Endothelial cell of umbilical vein (primary cell): ENCODE measurements around the gene SLC39A9. TPM values are rescaled to one million over a fixed set of nuclear protein-coding genes. Genes with fewer than 3 reads are reported as not detected.

Source experiments
- BruUV-seq: library from RNA; stranded (reverse); fragments of 400-500 nt; replicated peaks from 2 replicates; lab custom pipeline; 2021; lab: Mats Ljungman, UMichigan
- CTCF ChIA-PET: fragments of 300-600, 350-600 bp; sonication (Branson Sonifier 250); formaldehyde crosslinking; loops from one replicate; lab custom pipeline; 2021; ENCODE audit warnings: antibody characterized with exemption, inconsistent platforms; lab: Charles Lee
- POLR2A ChIA-PET: fragments of 300-600, 350-600 bp; sonication (Branson Sonifier 250); formaldehyde crosslinking; loops from one replicate; lab custom pipeline; 2021; ENCODE audit warnings: antibody characterized with exemption, inconsistent platforms; lab: Charles Lee
- DNase-seq: peaks from one replicate; pipeline ENCODE4 v3.0.0-alpha.2; 2011; ENCODE audit warnings: low read depth, low spot score
- FAIRE-seq: peaks from 2 replicates; lab custom pipeline; 2011; peaks lifted over from hg19 to GRCh38; lab: Jason Lieb, UNC
- H2AFZ ChIP-seq: 2 replicates; pipeline ENCODE4 v1.6.0; 2012; ENCODE audit warnings: low read depth, low read length, control low read depth, inconsistent platforms
- H3K27ac ChIP-seq: 2 replicates; pipeline ENCODE4 v1.5.1; 2011; ENCODE audit warnings: low read depth, mild to moderate bottlenecking, control low read depth, low read length, moderate library complexity; ENCODE audit not compliant: insufficient read depth
- H3K27me3 ChIP-seq, 2 experiments: 2 replicates each; pipeline versions ENCODE4 v1.6.0 to v1.6.1; 2011; ENCODE audit warnings: low read length in 2 of 2, mixed read lengths in 1 of 2; ENCODE audit not compliant: control insufficient read depth in 2 of 2, insufficient read depth in 2 of 2
- H3K36me3 ChIP-seq, 2 experiments: 2 replicates in 1 of 2; 3 replicates in 1 of 2; pipeline ENCODE4 v1.5.1; 2011; ENCODE audit warnings: low read length in 2 of 2, mild to moderate bottlenecking in 1 of 2, moderate library complexity in 1 of 2; ENCODE audit not compliant: control insufficient read depth in 2 of 2, insufficient read depth in 2 of 2; ENCODE audit errors: extremely low read depth in 1 of 2
- H3K4me1 ChIP-seq: 3 replicates; pipeline ENCODE4 v1.5.1; 2011; ENCODE audit warnings: mild to moderate bottlenecking, low read length; ENCODE audit not compliant: control insufficient read depth, insufficient read depth; ENCODE audit errors: extremely low read depth
- H3K4me2 ChIP-seq: 2 replicates; pipeline ENCODE4 v1.6.1; 2011; ENCODE audit warnings: low read length, control low read depth, mixed read lengths; ENCODE audit not compliant: insufficient read depth
- H3K4me3 ChIP-seq, 3 experiments: fragments of 200-600 bp in 1 of 3; sonication (generic), shearing (Covaris generic) in 1 of 3; replicated peaks in 1 of 3; 2 replicates each; pipeline ENCODE4 v1.5.1; 2011 to 2016; ENCODE audit warnings: control low read depth in 3 of 3, low read length in 3 of 3, mild to moderate bottlenecking in 2 of 3, inconsistent platforms in 1 of 3, low read depth in 1 of 3, moderate library complexity in 1 of 3; ENCODE audit not compliant: insufficient read depth in 1 of 3
- H3K79me2 ChIP-seq: 2 replicates; pipeline ENCODE4 v1.6.0; 2012; ENCODE audit warnings: low read length, inconsistent platforms; ENCODE audit not compliant: control insufficient read depth, insufficient read depth
- H3K9ac ChIP-seq: replicated peaks from 2 replicates; pipeline ENCODE3; 2011; ENCODE audit warnings: low read length, control low read depth; ENCODE audit not compliant: insufficient read depth; ENCODE audit errors: extremely low read depth
- H3K9me1 ChIP-seq: replicated peaks from 3 replicates; pipeline ENCODE4 v1.6.0; 2011; ENCODE audit warnings: mild to moderate bottlenecking, low read length; ENCODE audit not compliant: control insufficient read depth, insufficient read depth; ENCODE audit errors: extremely low read depth
- H3K9me3 ChIP-seq: replicated peaks from 2 replicates; pipeline ENCODE4 v1.5.1; 2012; ENCODE audit warnings: low read length, inconsistent platforms; ENCODE audit not compliant: control insufficient read depth, insufficient read depth
- H4K20me1 ChIP-seq: replicated peaks from 2 replicates; pipeline ENCODE3; 2011; ENCODE audit warnings: mild to moderate bottlenecking, low read length; ENCODE audit not compliant: control insufficient read depth, insufficient read depth; ENCODE audit errors: extremely low read depth
- CTCF ChIP-seq, 2 donors: IDR thresholded peaks; 1 replicate in 1 of 2; 2 replicates in 1 of 2; pipeline ENCODE4 v1.5.1; 2011; ENCODE audit warnings: low read length in 2 of 2, mild to moderate bottlenecking in 2 of 2, moderate library complexity in 2 of 2, control low read depth in 1 of 2, inconsistent platforms in 1 of 2, low read depth in 1 of 2; ENCODE audit not compliant: insufficient read depth in 1 of 2; ENCODE audit errors: extremely low read depth in 1 of 2
- EZH2 ChIP-seq: IDR thresholded peaks from 2 replicates; pipeline ENCODE4 v1.6.1; 2012; ENCODE audit warnings: borderline replicate concordance, low read depth, mild to moderate bottlenecking, moderate library complexity, low read length, inconsistent platforms; ENCODE audit not compliant: severe bottlenecking
- FOS ChIP-seq: IDR thresholded peaks from 2 replicates; pipeline ENCODE4 v1.6.1; 2011; ENCODE audit warnings: mild to moderate bottlenecking, low read length, moderate library complexity, borderline replicate concordance; ENCODE audit not compliant: insufficient read depth
- GATA2 ChIP-seq: IDR thresholded peaks from 2 replicates; pipeline ENCODE4 v1.7.0; 2011; ENCODE audit warnings: low read depth, mild to moderate bottlenecking, moderate library complexity, mixed read lengths, low read length; ENCODE audit not compliant: insufficient read length, insufficient read depth
- JUN ChIP-seq: IDR thresholded peaks from 2 replicates; pipeline ENCODE4 v1.6.1; 2011; ENCODE audit warnings: borderline replicate concordance, low read depth; ENCODE audit not compliant: insufficient read length, insufficient read depth
- MAX ChIP-seq: IDR thresholded peaks from 2 replicates; pipeline ENCODE4 v1.6.1; 2011; ENCODE audit not compliant: insufficient read depth, insufficient read length
- MYC ChIP-seq: IDR thresholded peaks from one replicate; pipeline ENCODE4 v1.6.1; 2011; ENCODE audit warnings: mild to moderate bottlenecking, low read depth, low read length
- POLR2A ChIP-seq: IDR thresholded peaks from 2 replicates; pipeline ENCODE4 v1.6.1; 2012; ENCODE audit warnings: low read depth, mild to moderate bottlenecking, control low read depth, low read length
- POLR2AphosphoS5 ChIP-seq: IDR thresholded peaks from 2 replicates; pipeline ENCODE4 v1.6.1; 2012; ENCODE audit warnings: low read depth, mild to moderate bottlenecking, control low read depth, low read length, moderate library complexity; ENCODE audit not compliant: insufficient read depth
- dilution Hi-C: fragments of 300-500 bp; cut with MboI; formaldehyde crosslinking; loops from one replicate; pipeline ENCODE4 v1.15.0; 2019; ENCODE audit warnings: low sequenced_read_pairs; ENCODE audit not compliant: extremely low pct_ligation_motif_present
- intact Hi-C: fragments of 100-400 bp; cut with micrococcal nuclease; formaldehyde crosslinking; loops from one replicate; pipeline ENCODE4 v1.10.0; 2022
- polyA plus RNA-seq, 4 experiments: library from polyadenylated mRNA; depleted of rRNA in 3 of 4; stranded (reverse) in 3 of 4; unstranded in 1 of 4; fragments of >200 nt; gene quantifications; 2 replicates each; pipeline versions ENCODE4 v1.2.1 to v1.2.3, GENCODE V29; 2011 to 2012; ENCODE audit warnings: missing spikeins in 1 of 4
- total RNA-seq: library from RNA; stranded (reverse); gene quantifications from 2 replicates; pipeline ENCODE4 v1.2.3, GENCODE V29; 2021

The SLC39A9 gene
- total and polyA plus RNA-seq, 2 donors (not counting 3 experiments of a cell fraction or from before 2014, with no cell fraction given), result 39.8 to 55.2 TPM

- Histone ChIP-seq H3K4me3 (no peak overlapping the region), H3K9me3 (no peaks in the 10 kb centered on the region), H4K20me1 (no peaks in the 10 kb centered on the region), H3K79me2 (no peaks in the 10 kb centered on the region), H3K27me3 (peaks cover 0 to 9% of the 10 kb centered on the region in 2 experiments), H3K4me1 (no peaks in the 10 kb centered on the region), H3K9ac (no peak overlapping the region), H3K4me2 (no peak overlapping the region), H3K27ac (no peak overlapping the region), H2AFZ (no peak overlapping the region), H3K36me3 (no peaks in the 10 kb centered on the region), H3K9me1 (no peaks in the 10 kb centered on the region)
- ChIA-PET POLR2A (no interaction called here), CTCF (interaction anchor here (0.8 to 2.1 kb wide), 5 partner anchors 9 to 250 kb away, joined by 3 to 10 read pairs (median 3); no protein-coding TSS in a partner anchor)
- dilution Hi-C loops, result no loop called here
- FAIRE-seq, result no peak
- intact Hi-C loops, result no loop called here
- no peak for DNase-seq
- TF ChIP-seq POLR2AphosphoS5 (no peak), MAX (no peak), EZH2 (no peak), MYC (no peak), GATA2 (no peak), POLR2A (no peak), JUN (no peak)
- BruUV-seq, result no TSS peak
Observed at GRCh38 chr14:69493038-69493437, 94.5 kb downstream of the SLC39A9 start.

GRCh38 chr14:69493791-69494190 lies 95.3 kb downstream of the SLC39A9 start:
- CTCF ChIA-PET, result interaction anchor here (0.8 to 2.1 kb wide), 5 partner anchors 9 to 364 kb away, joined by 3 to 10 read pairs (median 3); no protein-coding TSS in a partner anchor
- H3K9me3 ChIP-seq, result no peaks in the 10 kb centered on the region

More at GRCh38 chr14:69493791-69494190, 95.3 kb downstream of the SLC39A9 start:
- H3K4me2 ChIP-seq, result no peak overlapping the region
- H3K9ac ChIP-seq, result no peak overlapping the region
- no peaks in the 10 kb centered on the region for H3K79me2 ChIP-seq
- POLR2A ChIA-PET, result no interaction called here
- H2AFZ ChIP-seq, result no peak overlapping the region
- H3K36me3 ChIP-seq, result no peaks in the 10 kb centered on the region
- H3K4me3 ChIP-seq, result no peak overlapping the region
- no peaks in the 10 kb centered on the region for H3K9me1 ChIP-seq
- no peaks in the 10 kb centered on the region for H3K4me1 ChIP-seq
- no peaks in the 10 kb centered on the region for H4K20me1 ChIP-seq
- no peak overlapping the region for H3K27ac ChIP-seq
- no peak for TF ChIP-seq FOS
- TF ChIP-seq GATA2, result no peak
- no peak for TF ChIP-seq CTCF (IDR thresholded peaks at IDR 0.05; ENCODE audit: extremely low read depth in 1 of 2, insufficient read depth in 1 of 2, low read depth in 1 of 2, low read length in 2 of 2)
- no peak for TF ChIP-seq MAX
- TF ChIP-seq JUN, result no peak
- TF ChIP-seq EZH2, result no peak
- no peak for TF ChIP-seq POLR2A
- no peak for TF ChIP-seq POLR2AphosphoS5
- no peak for TF ChIP-seq MYC
- BruUV-seq, result no TSS peak
- intact Hi-C loops (no loop called here), dilution Hi-C loops (no loop called here)
- DNase-seq (no peak), FAIRE-seq (no peak)
- peaks cover 0 to 5% of the 10 kb centered on the region in 2 experiments for H3K27me3 ChIP-seq
